Hepatocyte (in vitro differentiated cells): ENCODE data around the gene TPPP.

ENCODE experiments used
- EZH2 ChIP-seq: fragments of 200-600 bp; sonication (generic); IDR thresholded peaks from 2 replicates; pipeline ENCODE4 v1.6.1; 2016; ENCODE audit warnings: antibody characterized with exemption, mild to moderate bottlenecking, borderline replicate concordance
- EZH2phosphoT487 ChIP-seq: fragments of 200-600 bp; sonication (generic); IDR thresholded peaks from one replicate; pipeline ENCODE4 v1.6.1; 2018; ENCODE audit warnings: antibody characterized with exemption, mild to moderate bottlenecking, low read depth, moderate library complexity; ENCODE audit not compliant: unreplicated experiment, severe bottlenecking
- TF ChIP-seq, protein P1 (sequence below): fragments of 200-600 bp; sonication (generic); IDR thresholded peaks from 2 replicates; pipeline ENCODE4 v1.5.1; 2016; ENCODE audit warnings: antibody characterized with exemption, mild to moderate bottlenecking; ENCODE audit not compliant: poor library complexity

DNA sequence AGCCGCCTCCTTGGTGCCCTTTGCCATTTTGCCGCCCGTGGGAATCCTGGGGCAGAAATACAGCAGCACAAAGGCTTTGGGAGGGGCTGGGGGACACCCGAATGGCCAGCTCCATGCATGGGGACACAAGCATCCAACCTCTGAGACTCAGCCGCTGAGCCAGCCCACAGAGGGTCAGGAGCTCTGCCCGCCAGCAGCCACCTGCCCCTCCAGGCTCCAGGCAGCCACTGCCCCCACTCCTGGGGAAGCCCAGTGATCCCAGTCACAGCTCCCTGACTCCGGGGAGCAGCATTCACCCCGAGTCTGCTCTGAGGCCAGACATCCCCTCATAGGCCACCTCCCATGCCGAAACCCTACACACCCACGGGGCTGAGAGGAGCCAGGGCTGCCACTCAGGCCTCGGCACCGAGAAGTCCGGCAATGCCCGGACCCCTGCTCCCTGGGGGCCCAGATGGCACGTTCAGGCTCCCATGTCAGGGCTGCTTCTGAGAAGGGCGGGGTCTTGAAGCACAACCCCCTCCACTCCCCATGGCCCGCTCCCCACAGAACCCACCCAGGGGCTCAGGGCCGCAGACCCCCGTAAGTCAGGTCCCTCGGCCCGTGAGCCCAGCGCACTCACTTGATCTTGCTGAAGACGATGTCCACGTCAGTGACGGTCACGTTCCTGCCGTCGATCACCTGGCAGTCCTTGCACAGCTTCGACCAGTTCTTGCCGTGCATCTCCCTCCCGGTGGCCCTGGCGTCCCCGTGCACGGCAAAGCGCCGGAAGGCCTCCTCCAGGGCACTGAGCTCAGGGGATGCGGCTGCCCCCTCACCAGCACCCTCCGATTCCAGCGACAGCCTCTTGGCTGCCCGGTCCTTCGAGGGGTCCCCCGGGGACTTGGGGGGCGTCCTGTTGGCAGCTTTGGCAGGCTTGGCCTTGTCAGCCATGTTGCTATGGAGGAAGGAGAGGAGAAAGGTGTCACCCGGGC is 15.7 kb downstream of the TPPP start:
- TF ChIP-seq, protein P1, sequence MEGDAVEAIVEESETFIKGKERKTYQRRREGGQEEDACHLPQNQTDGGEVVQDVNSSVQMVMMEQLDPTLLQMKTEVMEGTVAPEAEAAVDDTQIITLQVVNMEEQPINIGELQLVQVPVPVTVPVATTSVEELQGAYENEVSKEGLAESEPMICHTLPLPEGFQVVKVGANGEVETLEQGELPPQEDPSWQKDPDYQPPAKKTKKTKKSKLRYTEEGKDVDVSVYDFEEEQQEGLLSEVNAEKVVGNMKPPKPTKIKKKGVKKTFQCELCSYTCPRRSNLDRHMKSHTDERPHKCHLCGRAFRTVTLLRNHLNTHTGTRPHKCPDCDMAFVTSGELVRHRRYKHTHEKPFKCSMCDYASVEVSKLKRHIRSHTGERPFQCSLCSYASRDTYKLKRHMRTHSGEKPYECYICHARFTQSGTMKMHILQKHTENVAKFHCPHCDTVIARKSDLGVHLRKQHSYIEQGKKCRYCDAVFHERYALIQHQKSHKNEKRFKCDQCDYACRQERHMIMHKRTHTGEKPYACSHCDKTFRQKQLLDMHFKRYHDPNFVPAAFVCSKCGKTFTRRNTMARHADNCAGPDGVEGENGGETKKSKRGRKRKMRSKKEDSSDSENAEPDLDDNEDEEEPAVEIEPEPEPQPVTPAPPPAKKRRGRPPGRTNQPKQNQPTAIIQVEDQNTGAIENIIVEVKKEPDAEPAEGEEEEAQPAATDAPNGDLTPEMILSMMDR, result no peak
- TF ChIP-seq EZH2, result no peak
- no peak for TF ChIP-seq EZH2phosphoT487
